Measurements from ENCODE around the gene ASPRV1.

GRCh38 chr2:69988086-69988635, 26.7 kb upstream of the ASPRV1 start:
- TF ChIP-seq, protein P1, sequence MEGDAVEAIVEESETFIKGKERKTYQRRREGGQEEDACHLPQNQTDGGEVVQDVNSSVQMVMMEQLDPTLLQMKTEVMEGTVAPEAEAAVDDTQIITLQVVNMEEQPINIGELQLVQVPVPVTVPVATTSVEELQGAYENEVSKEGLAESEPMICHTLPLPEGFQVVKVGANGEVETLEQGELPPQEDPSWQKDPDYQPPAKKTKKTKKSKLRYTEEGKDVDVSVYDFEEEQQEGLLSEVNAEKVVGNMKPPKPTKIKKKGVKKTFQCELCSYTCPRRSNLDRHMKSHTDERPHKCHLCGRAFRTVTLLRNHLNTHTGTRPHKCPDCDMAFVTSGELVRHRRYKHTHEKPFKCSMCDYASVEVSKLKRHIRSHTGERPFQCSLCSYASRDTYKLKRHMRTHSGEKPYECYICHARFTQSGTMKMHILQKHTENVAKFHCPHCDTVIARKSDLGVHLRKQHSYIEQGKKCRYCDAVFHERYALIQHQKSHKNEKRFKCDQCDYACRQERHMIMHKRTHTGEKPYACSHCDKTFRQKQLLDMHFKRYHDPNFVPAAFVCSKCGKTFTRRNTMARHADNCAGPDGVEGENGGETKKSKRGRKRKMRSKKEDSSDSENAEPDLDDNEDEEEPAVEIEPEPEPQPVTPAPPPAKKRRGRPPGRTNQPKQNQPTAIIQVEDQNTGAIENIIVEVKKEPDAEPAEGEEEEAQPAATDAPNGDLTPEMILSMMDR (IDR thresholded peaks at IDR 0.05): no peak
- TF ChIP-seq POLR2A (IDR thresholded peaks at IDR 0.05): no peak
